Caco-2 (cell line): Measurements from ENCODE around the gene AXDND1. TPM values are rescaled to one million over a fixed set of nuclear protein-coding genes. Genes with fewer than 3 reads are reported as not detected.
"Not testable (repeated sequence)": the region's sequence is repeated elsewhere in the genome, so short reads cannot be mapped to it uniquely, and the experiment has no call there.

Source experiments
- BruUV-seq: library from RNA; stranded (reverse); fragments of 400-500 nt; replicated peaks from 2 replicates; lab custom pipeline; 2021; lab: Mats Ljungman, UMichigan
- CTCF ChIA-PET: fragments of 300-600 bp; sonication (Branson Sonifier 250); formaldehyde crosslinking; loops from one replicate; lab custom pipeline; 2022; ENCODE audit warnings: antibody characterized with exemption; lab: Charles Lee
- POLR2A ChIA-PET: fragments of 300-600 bp; sonication (Branson Sonifier 250); formaldehyde crosslinking; loops from one replicate; lab custom pipeline; 2022; ENCODE audit warnings: antibody characterized with exemption; lab: Charles Lee
- DNase-seq, 2 experiments: peaks; one replicate each; pipeline versions ENCODE4 v3.0.0 to v3.0.0-alpha.2; 2020 to 2022
- H3K27me3 ChIP-seq: replicated peaks from 2 replicates; pipeline ENCODE4 v1.6.0; 2011; ENCODE audit warnings: low read length; ENCODE audit not compliant: control insufficient read depth, insufficient read depth
- H3K36me3 ChIP-seq: 2 replicates; pipeline ENCODE4 v1.5.1; 2011; ENCODE audit warnings: low read length; ENCODE audit not compliant: control insufficient read depth, insufficient read depth
- H3K4me1 ChIP-seq: fragments of 250-450 bp; sonication (Bioruptor Pico); 2 replicates; pipeline ENCODE4 v1.5.1; 2020; ENCODE audit warnings: mild to moderate bottlenecking
- H3K4me3 ChIP-seq: 2 replicates; pipeline ENCODE4 v1.5.1; 2011; ENCODE audit warnings: low read depth, mild to moderate bottlenecking, control low read depth, low read length
- H3K9me3 ChIP-seq: fragments of 250-450 bp; sonication (Bioruptor Pico); 2 replicates; pipeline ENCODE4 v1.5.1; 2020; ENCODE audit warnings: mild to moderate bottlenecking, moderate library complexity
- H3K27ac Mint-ChIP-seq: one replicate; pipeline ENCODE4 v1.8.0; 2022; ENCODE audit warnings: mixed read lengths; ENCODE audit not compliant: unreplicated experiment
- H3K27me3 Mint-ChIP-seq: one replicate; pipeline ENCODE4 v1.8.0; 2022; ENCODE audit warnings: mixed read lengths; ENCODE audit not compliant: insufficient read depth, unreplicated experiment
- H3K36me3 Mint-ChIP-seq: one replicate; pipeline ENCODE4 v1.8.0; 2022; ENCODE audit warnings: mild to moderate bottlenecking, mixed read lengths; ENCODE audit not compliant: insufficient read depth, unreplicated experiment
- H3K4me1 Mint-ChIP-seq: one replicate; pipeline ENCODE4 v1.8.0; 2022; ENCODE audit warnings: low read depth, mixed read lengths; ENCODE audit not compliant: unreplicated experiment
- H3K4me3 Mint-ChIP-seq: one replicate; pipeline ENCODE4 v1.8.0; 2022; ENCODE audit warnings: mild to moderate bottlenecking, moderate library complexity, mixed read lengths; ENCODE audit not compliant: unreplicated experiment
- H3K9me3 Mint-ChIP-seq: one replicate; pipeline ENCODE4 v1.8.0; 2022; ENCODE audit warnings: mixed read lengths; ENCODE audit not compliant: unreplicated experiment
- CTCF ChIP-seq, 2 experiments: fragments of 200-600 bp in 1 of 2; IDR thresholded peaks; 1 replicate in 1 of 2; 2 replicates in 1 of 2; pipeline versions ENCODE4 v1.5.1 to v1.8.0; 2011 to 2022; ENCODE audit warnings: antibody characterized with exemption in 1 of 2, control low read depth in 1 of 2, inconsistent platforms in 1 of 2, low read depth in 1 of 2, low read length in 1 of 2, mild to moderate bottlenecking in 1 of 2, moderate library complexity in 1 of 2; ENCODE audit not compliant: insufficient read depth in 1 of 2, severe bottlenecking in 1 of 2, unreplicated experiment in 1 of 2
- intact Hi-C: fragments of 100-400 bp; cut with micrococcal nuclease; formaldehyde crosslinking; loops from one replicate; pipeline ENCODE4 v1.10.0; 2022; ENCODE audit not compliant: unreplicated experiment
- total RNA-seq: library from RNA; stranded (reverse); gene quantifications from 2 replicates; pipeline ENCODE4 v1.2.3, GENCODE V29; 2022

AXDND1 gene
- total RNA-seq, 1 experiment from 2014 or later: not detected

DNA sequence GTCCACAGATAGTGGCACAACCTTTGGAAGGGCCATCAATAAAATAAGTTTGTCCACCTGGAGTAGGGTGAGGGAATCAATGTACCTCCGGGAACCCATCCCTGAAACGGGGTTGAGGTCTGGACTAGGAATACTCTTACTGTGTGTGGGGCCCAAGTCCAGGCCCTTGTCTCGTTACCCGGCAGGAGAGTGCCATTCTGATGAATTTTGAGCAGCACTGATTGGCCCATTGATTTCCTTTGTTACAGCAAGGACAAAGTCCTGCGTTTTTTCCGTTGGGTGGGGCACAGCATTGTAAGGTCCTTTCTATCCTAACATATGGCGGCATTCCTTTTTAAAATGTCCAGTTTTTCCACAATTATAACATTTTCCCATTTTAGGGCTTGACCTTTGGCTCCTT, 75.2 kb downstream of the AXDND1 start:
- no peaks in the 10 kb centered on the region for H3K9me3 Mint-ChIP-seq
- peak in 1 of 2 experiments; percentile 40 for DNase-seq
- Histone ChIP-seq H3K36me3 (no peaks in the 10 kb centered on the region), H3K27me3 (no peaks in the 10 kb centered on the region), H3K4me3 (no peak overlapping the region), H3K9me3 (no peaks in the 10 kb centered on the region), H3K4me1 (no peaks in the 10 kb centered on the region)
- ChIA-PET CTCF (interaction anchor here (0.6 kb wide), 1 partner anchor 62 kb away, joined by 6 read pairs; no protein-coding TSS in a partner anchor), POLR2A (no interaction called here)
- H3K27ac Mint-ChIP-seq: no peak overlapping the region
- intact Hi-C loops: loop anchor here (2.0 to 10.0 kb wide), 2 partner anchors 72 to 356 kb away; partner anchors contain the start of gene TOR3A
- no TSS peak for BruUV-seq
- H3K4me3 Mint-ChIP-seq: no peak overlapping the region
- no peaks in the 10 kb centered on the region for H3K36me3 Mint-ChIP-seq
- H3K27me3 Mint-ChIP-seq: peaks cover 3% of the 10 kb centered on the region
- TF ChIP-seq CTCF (IDR thresholded peaks at IDR 0.05; ENCODE audit: insufficient read depth in 1 of 2, low read depth in 1 of 2, low read length in 1 of 2, severe bottlenecking in 1 of 2, unreplicated experiment in 1 of 2): no peak
- peaks cover 5% of the 10 kb centered on the region for H3K4me1 Mint-ChIP-seq

DNA sequence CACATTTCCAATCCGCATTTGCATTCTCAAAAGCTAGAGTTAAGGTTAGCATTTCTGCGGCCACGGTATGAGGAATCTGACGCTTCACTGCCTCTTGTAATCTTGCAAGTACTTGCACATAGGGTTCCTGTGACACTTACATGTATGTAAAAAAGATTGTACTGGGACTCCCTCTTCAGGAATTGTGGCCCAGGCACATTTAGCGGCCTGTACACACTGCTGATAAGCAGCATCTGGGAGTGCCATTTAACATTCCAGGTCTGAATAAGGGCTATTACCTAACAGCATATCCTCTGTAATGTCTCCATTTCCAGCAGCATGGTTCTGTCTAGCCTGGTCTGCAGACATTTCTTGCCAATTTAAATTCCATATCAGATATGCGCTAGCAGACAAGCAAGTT, 75.7 kb downstream of the AXDND1 start:
- no peaks in the 10 kb centered on the region for H3K36me3 ChIP-seq
- intact Hi-C loops: loop anchor here (2.0 to 10.0 kb wide), 2 partner anchors 73 to 357 kb away; partner anchors contain the start of gene TOR3A
- no peaks in the 10 kb centered on the region for H3K4me1 ChIP-seq
- BruUV-seq: no TSS peak
- no peaks in the 10 kb centered on the region for H3K36me3 Mint-ChIP-seq
- H3K27me3 Mint-ChIP-seq: peaks cover 3% of the 10 kb centered on the region
- CTCF ChIA-PET: interaction anchor here (0.6 kb wide), 1 partner anchor 61 kb away, joined by 6 read pairs; no protein-coding TSS in a partner anchor
- H3K4me3 ChIP-seq: no peak overlapping the region
- H3K4me3 Mint-ChIP-seq: no peak overlapping the region
- no peaks in the 10 kb centered on the region for H3K9me3 ChIP-seq
- H3K27ac Mint-ChIP-seq: no peak overlapping the region
- no peaks in the 10 kb centered on the region for H3K9me3 Mint-ChIP-seq
- H3K4me1 Mint-ChIP-seq: peaks cover 5% of the 10 kb centered on the region
- peak; percentile 31 to 43 for DNase-seq
- POLR2A ChIA-PET: no interaction called here
- H3K27me3 ChIP-seq: no peaks in the 10 kb centered on the region
- no peak for TF ChIP-seq CTCF (IDR thresholded peaks at IDR 0.05; ENCODE audit: insufficient read depth in 1 of 2, low read depth in 1 of 2, low read length in 1 of 2, severe bottlenecking in 1 of 2, unreplicated experiment in 1 of 2)

DNA sequence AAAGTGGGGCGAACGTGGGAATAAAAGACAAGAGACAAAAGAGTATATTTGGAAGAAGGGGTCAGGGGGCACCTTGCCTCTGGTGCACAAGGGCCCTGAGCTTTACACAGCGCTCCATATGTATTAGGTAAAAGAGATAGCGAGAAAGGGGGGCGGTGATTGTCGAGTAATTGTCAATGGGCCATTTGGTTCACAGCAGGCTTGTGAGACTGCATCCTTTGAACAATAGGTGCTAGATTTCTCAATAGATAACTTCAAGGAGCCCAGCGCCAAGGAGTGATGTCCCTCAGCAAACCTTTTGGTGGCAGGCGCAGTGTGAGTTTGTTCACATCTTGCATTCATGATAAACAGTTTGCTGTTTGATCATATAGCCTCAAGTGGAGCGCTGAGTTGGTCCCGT, 77.1 kb downstream of the AXDND1 start:
- H3K27me3 Mint-ChIP-seq, H3K36me3 ChIP-seq, H3K4me1 Mint-ChIP-seq, H3K9me3 Mint-ChIP-seq, BruUV-seq, H3K27ac Mint-ChIP-seq, H3K4me1 ChIP-seq, H3K9me3 ChIP-seq, H3K4me3 ChIP-seq, H3K36me3 Mint-ChIP-seq, CTCF ChIA-PET, H3K4me3 Mint-ChIP-seq, H3K27me3 ChIP-seq, DNase-seq, POLR2A ChIA-PET: not testable (repeated sequence)
- intact Hi-C loops: loop anchor here (10.0 kb wide), 1 partner anchor 358 kb away; the partner anchor contains the start of gene TOR3A
